H1 (cell line): ENCODE data around the gene CAPN1. TPM values are rescaled to one million over a fixed set of nuclear protein-coding genes. Genes with fewer than 3 reads are reported as not detected.
A peak's percentile ranks its signal among the peaks of the same experiment; 100 is the strongest.

ENCODE experiments used
- ASH2L ChIP-seq: fragments of 200-600, 300-600 bp; sonication (generic); IDR thresholded peaks from one replicate; pipeline ENCODE4 v1.7.1; 2017; ENCODE audit warnings: low read length
- BACH1 ChIP-seq: IDR thresholded peaks from 2 replicates; pipeline ENCODE4 v1.6.1; 2012; ENCODE audit warnings: low read length, improper control_type of control experiment
- BRCA1 ChIP-seq: IDR thresholded peaks from 2 replicates; pipeline ENCODE4 v1.6.1; 2012; ENCODE audit warnings: low read depth, low read length, improper control_type of control experiment
- CBX5 ChIP-seq: fragments of 300-800, 300-1000 bp; sonication (generic); IDR thresholded peaks from 2 replicates; pipeline ENCODE4 v1.7.1; 2016; ENCODE audit warnings: antibody characterized with exemption, low read length, low read depth
- CEBPB ChIP-seq: IDR thresholded peaks from 2 replicates; pipeline ENCODE4 v1.6.1; 2012; ENCODE audit warnings: low read depth, low read length
- CHD1 ChIP-seq: IDR thresholded peaks from 2 replicates; pipeline ENCODE4 v1.6.1; 2012; ENCODE audit warnings: low read depth, low read length, improper control_type of control experiment
- EGR1 ChIP-seq: IDR thresholded peaks from 2 replicates; pipeline ENCODE4 v1.6.1; 2011; ENCODE audit warnings: low read depth, low read length, borderline replicate concordance
- GTF2F1 ChIP-seq: IDR thresholded peaks from 2 replicates; pipeline ENCODE4 v1.6.1; 2012; ENCODE audit warnings: low read depth, low read length, improper control_type of control experiment, borderline replicate concordance
- JUND ChIP-seq: IDR thresholded peaks from 2 replicates; pipeline ENCODE4 v1.6.1; 2011; ENCODE audit warnings: mild to moderate bottlenecking, improper control_type of control experiment, low read length
- KDM1A ChIP-seq: fragments of 200-600, 300-600 bp; sonication (generic); IDR thresholded peaks from 2 replicates; pipeline ENCODE4 v1.7.1; 2016; ENCODE audit warnings: mild to moderate bottlenecking, low read length, borderline replicate concordance
- KDM4A ChIP-seq: IDR thresholded peaks from one replicate; pipeline ENCODE4 v1.7.1; 2012; ENCODE audit warnings: low read depth, mild to moderate bottlenecking, moderate library complexity, low read length, inconsistent platforms; ENCODE audit not compliant: severe bottlenecking
- KDM5A ChIP-seq: fragments of 200-600 bp; IDR thresholded peaks from 2 replicates; pipeline ENCODE4 v1.7.1; 2012; ENCODE audit warnings: mild to moderate bottlenecking, low read length, inconsistent platforms, mixed read lengths
- MAFK ChIP-seq: IDR thresholded peaks from 2 replicates; pipeline ENCODE4 v1.6.1; 2012; ENCODE audit warnings: low read depth, mild to moderate bottlenecking, improper control_type of control experiment, low read length
- SP1 ChIP-seq: IDR thresholded peaks from 2 replicates; pipeline ENCODE4 v1.6.1; 2011; ENCODE audit warnings: low read depth, low read length
- SP2 ChIP-seq: IDR thresholded peaks from 2 replicates; pipeline ENCODE4 v1.6.1; 2012; ENCODE audit warnings: mild to moderate bottlenecking, low read length, inconsistent platforms
- SP4 ChIP-seq: IDR thresholded peaks from 2 replicates; pipeline ENCODE4 v1.6.1; 2012; ENCODE audit warnings: low read length, inconsistent platforms
- TAF1 ChIP-seq: IDR thresholded peaks from 2 replicates; pipeline ENCODE4 v1.6.1; 2011; ENCODE audit warnings: mild to moderate bottlenecking, low read depth, low read length
- TCF12 ChIP-seq: IDR thresholded peaks from 2 replicates; pipeline ENCODE4 v1.6.1; 2011; ENCODE audit warnings: low read depth, mild to moderate bottlenecking, low read length
- TEAD4 ChIP-seq: IDR thresholded peaks from 2 replicates; pipeline ENCODE4 v1.6.1; 2012; ENCODE audit warnings: low read depth, low read length, inconsistent platforms, mixed read lengths
- USF2 ChIP-seq: IDR thresholded peaks from 2 replicates; pipeline ENCODE4 v1.6.1; 2011; ENCODE audit warnings: low read length, improper control_type of control experiment
- YY1 ChIP-seq: IDR thresholded peaks from 2 replicates; pipeline ENCODE4 v1.6.1; 2011; ENCODE audit warnings: low read depth, mild to moderate bottlenecking, low read length
- polyA plus RNA-seq, 7 experiments: library from polyadenylated mRNA; depleted of rRNA in 3 of 7; stranded (reverse) in 5 of 7; unstranded in 2 of 7; fragments of >200 nt in 5 of 7; fragments of 200-250 nt in 2 of 7; gene quantifications; 1 replicate in 5 of 7; 2 replicates in 1 of 7; 4 replicates in 1 of 7; pipeline versions ENCODE4 v1.2.1 to v1.2.3, GENCODE V29; 2011 to 2013; ENCODE audit warnings: missing spikeins in 2 of 7, mixed read lengths in 2 of 7
- total RNA-seq: library from RNA; stranded (reverse); fragmentation: NEBNext Ultra II Directional; extraction: Animal tissue kit (Norgen Biotek cat#: 25700); gene quantifications from 2 replicates; pipeline ENCODE4 v1.2.1, GENCODE V29; 2021
- TF ChIP-seq, protein P1 (sequence below): IDR thresholded peaks from 2 replicates; pipeline ENCODE4 v1.6.1; 2012; ENCODE audit warnings: inconsistent platforms

The CAPN1 gene
- total and polyA plus RNA-seq, 2 of the 8 experiments (the other 6 are each of a cell fraction or from before 2014, with no cell fraction given) = 194 to 233 TPM

DNA sequence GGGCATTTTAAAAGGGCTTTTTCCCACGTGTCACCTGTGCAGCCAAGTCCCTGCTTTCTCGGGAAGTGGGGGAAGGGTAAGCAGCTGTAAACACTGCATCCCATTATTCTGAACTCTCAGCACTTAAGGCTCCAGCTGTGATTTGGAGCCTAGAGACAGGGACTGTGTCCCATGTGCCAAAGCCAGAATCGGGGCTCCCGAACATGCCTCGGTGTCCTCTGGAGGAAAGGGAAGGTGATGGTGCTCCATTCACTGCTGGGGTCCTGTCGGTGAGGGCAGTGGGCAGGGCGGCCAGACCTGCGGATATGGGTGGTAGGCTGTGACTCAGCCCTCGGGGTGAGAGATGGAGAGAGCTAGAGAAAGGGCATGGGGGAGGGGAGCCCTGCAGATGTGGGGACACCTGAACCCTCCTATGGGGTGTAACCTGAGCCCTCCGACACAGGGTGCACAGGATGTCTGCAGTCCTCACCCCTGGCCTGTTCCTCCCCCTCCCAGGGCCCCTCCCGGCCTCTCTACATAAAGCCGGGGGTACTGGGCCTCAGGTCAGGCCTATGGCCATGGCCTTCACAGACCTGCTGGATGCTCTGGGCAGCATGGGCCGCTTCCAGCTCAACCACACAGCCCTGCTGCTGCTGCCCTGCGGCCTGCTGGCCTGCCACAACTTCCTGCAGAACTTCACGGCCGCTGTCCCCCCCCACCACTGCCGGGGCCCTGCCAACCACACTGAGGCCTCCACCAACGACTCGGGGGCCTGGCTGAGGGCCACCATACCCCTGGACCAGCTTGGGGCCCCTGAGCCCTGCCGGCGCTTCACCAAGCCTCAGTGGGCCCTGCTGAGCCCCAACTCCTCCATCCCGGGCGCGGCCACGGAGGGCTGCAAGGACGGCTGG, 31.8 kb downstream of the CAPN1 start (continued):
- no peak for TF ChIP-seq CBX5
- 0 out of 2 replicates have a peak, but pooled peaks have one; percentile 20 for TF ChIP-seq KDM1A
- TF ChIP-seq KDM5A = no peak
- TF ChIP-seq SP2 = no peak
- no peak; the same call in 1 of the 2 replicates for TF ChIP-seq JUND
- TF ChIP-seq MAFK = peak; percentile 41; the same call in 1 of the 2 replicates
- TF ChIP-seq TAF1 = peak; percentile 39; the same call in 1 of the 2 replicates
- no peak for TF ChIP-seq BACH1
- peak; percentile 6; the same call in 1 of the 2 replicates for TF ChIP-seq YY1
- 0 out of 2 replicates have a peak, but pooled peaks have one; percentile 27 for TF ChIP-seq USF2
- TF ChIP-seq CHD1 = no peak
- peak; percentile 47; the same call in 1 of the 2 replicates for TF ChIP-seq SP1
- TF ChIP-seq CEBPB = no peak
- TF ChIP-seq EGR1 = no peak
- TF ChIP-seq SP4 = peak; percentile 14; the same call in 1 of the 2 replicates
- TF ChIP-seq KDM4A = no peak
- TF ChIP-seq GTF2F1 = no peak
- peak; percentile 98 for TF ChIP-seq ASH2L
- TF ChIP-seq BRCA1 = no peak
- TF ChIP-seq, protein P1, sequence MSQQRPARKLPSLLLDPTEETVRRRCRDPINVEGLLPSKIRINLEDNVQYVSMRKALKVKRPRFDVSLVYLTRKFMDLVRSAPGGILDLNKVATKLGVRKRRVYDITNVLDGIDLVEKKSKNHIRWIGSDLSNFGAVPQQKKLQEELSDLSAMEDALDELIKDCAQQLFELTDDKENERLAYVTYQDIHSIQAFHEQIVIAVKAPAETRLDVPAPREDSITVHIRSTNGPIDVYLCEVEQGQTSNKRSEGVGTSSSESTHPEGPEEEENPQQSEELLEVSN = no peak
- no peak for TF ChIP-seq TEAD4
- TF ChIP-seq TCF12 = peak; percentile 87; the same call in 1 of the 2 replicates
- TF ChIP-seq, all 59 proteins: peak for 19
